Peyer's patch (tissue), 4 donors: ENCODE data around the gene DTL.

Source experiments
- POLR2A ChIP-seq, 2 donors: fragments of 450-650 bp; IDR thresholded peaks; one replicate each; pipeline ENCODE4 v1.5.1; 2017; ENCODE audit warnings: antibody characterized with exemption in 2 of 2, mild to moderate bottlenecking in 2 of 2, moderate library complexity in 2 of 2
- TF ChIP-seq, protein P1 (sequence below), 6 experiments: fragments of 450-650 bp in 4 of 6; fragments of 200-600 bp in 2 of 6; sonication (generic) in 1 of 6; IDR thresholded peaks; one replicate each; pipeline ENCODE4 v1.5.1; 2017 to 2019; ENCODE audit warnings: antibody characterized with exemption in 6 of 6, mild to moderate bottlenecking in 3 of 6, moderate library complexity in 1 of 6

DNA sequence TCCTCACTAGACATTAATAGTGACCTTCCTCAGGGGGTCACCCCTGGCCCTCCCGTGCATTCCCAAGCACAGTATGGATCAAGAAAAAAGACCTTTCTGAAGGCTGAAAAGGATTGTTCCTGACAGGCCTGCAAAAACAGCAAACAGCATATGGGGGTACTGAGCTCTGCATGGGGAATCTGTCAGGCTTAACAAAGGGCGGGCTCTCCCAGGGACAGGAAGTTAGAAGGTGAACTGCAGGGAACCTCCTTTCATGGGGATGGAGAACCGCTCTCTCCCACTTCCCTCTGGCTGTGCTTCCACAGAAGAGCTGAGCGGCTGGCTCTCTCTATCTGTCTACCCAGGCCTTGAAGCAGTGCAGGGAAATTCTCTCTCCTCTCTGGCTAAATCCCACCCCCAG is 91.7 kb downstream of the DTL start:
- TF ChIP-seq, protein P1, sequence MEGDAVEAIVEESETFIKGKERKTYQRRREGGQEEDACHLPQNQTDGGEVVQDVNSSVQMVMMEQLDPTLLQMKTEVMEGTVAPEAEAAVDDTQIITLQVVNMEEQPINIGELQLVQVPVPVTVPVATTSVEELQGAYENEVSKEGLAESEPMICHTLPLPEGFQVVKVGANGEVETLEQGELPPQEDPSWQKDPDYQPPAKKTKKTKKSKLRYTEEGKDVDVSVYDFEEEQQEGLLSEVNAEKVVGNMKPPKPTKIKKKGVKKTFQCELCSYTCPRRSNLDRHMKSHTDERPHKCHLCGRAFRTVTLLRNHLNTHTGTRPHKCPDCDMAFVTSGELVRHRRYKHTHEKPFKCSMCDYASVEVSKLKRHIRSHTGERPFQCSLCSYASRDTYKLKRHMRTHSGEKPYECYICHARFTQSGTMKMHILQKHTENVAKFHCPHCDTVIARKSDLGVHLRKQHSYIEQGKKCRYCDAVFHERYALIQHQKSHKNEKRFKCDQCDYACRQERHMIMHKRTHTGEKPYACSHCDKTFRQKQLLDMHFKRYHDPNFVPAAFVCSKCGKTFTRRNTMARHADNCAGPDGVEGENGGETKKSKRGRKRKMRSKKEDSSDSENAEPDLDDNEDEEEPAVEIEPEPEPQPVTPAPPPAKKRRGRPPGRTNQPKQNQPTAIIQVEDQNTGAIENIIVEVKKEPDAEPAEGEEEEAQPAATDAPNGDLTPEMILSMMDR (IDR thresholded peaks at IDR 0.05), result no peak
- TF ChIP-seq POLR2A (IDR thresholded peaks at IDR 0.05), result no peak
